Globus pallidus (tissue), 1 donor: Measurements from ENCODE around the gene CFAP119.

Experiments used
- DNase-seq: peaks from one replicate; pipeline ENCODE4 v3.0.0-alpha.2; 2015; ENCODE audit warnings: low spot score

The CFAP119 gene

GRCh38 chr16:30782486-30783279 lies 20.8 kb upstream of the CFAP119 start:
- DNase-seq = no peak

- no peak for DNase-seq
Observed at GRCh38 chr16:30780549-30780948, 18.7 kb upstream of the CFAP119 start.

DNA sequence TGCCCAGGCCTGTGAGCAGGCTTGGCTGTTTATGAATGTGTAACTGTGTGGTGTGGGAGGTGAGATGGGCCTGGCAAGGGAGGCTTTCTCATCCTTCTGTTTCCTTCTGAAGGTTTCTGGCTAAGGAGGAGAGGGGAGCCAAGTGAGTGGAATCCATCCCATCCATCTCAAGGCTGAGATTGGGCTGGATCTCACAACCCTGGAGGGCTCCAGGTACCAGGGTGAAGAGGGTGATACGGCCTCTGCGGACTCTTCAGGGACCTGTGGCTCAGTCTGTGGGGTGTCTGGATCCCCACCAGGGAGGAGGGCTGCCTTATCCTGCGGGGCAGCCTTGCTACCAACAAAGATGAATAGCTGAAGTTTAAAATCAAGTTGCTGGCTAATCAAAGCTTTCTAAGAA lies 18.2 kb upstream of the CFAP119 start:
- no peak for DNase-seq

DNA sequence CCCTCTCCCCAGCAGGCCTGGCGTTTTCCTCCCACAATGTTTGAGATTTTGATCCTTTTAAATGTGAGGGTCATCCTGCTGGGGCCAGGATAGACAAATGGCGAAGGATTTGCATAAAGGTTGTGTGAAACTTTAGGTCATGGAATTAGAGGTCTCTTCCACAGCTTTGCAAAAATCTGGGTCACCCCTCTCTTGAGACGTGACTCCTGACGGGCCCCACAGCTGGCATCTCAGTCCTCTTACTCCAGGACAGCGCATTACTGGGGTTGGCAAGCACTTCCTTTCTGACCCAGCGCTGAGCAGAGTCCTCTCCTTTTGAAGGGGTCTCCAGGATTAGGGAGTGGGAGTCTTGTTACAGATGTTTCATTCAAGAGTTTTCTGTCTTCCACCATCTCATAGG lies 17.7 kb upstream of the CFAP119 start:
- no peak for DNase-seq

DNA sequence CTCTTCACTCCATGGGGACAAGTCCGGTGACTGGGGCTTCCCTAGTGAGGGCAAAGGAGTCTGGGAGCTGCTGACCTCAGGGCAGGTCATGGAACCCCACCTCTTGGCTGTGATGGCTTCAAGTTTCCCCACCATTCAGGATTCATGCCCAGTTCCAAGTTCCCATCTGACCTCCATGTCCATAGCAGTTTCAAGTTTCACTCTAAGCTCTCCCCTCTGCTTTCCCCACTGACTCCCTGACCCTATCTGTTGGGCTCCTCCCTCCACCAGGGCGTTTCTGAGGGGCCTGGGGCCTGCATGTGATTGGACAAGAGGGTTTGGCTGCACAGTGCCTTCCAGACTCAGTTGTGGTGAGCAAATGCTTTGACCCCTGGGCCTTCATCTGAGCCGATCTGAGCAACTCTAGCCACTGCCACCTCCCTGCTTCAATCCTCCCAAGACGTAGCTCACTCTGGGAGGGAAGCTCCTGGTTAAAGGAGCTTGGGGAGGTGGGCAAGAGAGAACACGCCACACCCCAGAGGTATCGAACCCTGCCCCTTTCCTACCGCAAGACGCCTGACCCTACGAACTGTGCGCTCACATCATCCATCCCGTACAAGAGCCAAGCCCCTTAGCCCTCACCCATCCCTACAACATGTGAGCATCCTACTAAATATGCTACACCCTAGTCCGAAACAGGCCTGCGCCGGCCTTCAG lies 16.8 kb upstream of the CFAP119 start:
- DNase-seq = no peak

GRCh38 chr16:30777591-30778297 lies 15.9 kb upstream of the CFAP119 start:
- no peak for DNase-seq

DNA sequence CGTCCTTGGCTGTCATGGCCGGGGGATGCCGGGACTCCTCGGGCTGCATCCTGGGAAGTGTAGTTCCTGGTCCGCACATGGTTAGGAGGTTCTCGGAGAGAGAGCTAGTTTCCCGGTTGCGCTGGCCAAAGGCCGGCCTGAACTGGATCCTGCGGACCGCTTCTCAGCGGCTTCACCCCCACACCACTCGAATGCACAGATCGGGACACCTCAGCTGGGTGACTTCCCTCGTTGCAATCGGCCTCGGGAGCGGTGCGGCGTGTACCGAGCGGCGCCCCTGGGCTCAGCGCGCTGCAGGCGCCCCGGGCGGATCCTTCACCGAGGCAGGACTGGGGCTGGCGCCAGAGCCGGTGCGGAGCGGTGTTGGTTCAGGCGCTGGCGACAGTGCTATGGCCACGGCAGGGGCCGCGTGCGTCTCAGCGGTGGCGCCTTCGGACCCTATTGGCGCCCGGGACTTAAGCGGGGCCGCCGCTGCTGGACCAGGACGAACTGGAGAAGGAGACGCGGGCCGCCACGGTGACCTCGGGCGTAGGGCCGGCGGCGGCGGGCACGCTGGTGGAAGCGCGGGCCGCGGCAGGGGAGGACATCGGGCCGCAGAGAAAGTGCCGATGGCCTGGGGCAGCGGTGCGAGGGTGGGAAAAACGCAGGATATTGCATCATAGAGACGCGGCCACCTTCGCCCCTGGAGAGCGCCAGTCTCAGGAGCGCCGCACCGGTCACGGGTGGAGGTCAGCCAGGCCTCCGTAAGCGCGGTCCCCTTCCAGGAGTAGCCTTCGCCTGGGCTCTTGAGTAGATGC lies 13.7 kb upstream of the CFAP119 start:
- DNase-seq = peak; percentile 79

DNA sequence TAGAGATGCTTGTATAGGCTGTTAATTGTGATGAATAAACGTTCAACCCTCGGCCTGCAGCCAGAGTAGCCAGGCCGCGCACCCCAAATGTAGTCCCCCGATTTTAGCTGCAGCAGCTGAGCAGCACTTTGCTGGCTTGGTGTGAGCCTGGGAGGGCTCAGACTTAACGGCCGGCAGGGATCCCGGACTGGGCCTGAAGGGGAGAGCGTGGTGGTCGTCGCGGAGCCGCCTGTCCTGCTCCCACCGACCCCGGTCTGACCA lies 13.2 kb upstream of the CFAP119 start:
- DNase-seq = no peak

DNA sequence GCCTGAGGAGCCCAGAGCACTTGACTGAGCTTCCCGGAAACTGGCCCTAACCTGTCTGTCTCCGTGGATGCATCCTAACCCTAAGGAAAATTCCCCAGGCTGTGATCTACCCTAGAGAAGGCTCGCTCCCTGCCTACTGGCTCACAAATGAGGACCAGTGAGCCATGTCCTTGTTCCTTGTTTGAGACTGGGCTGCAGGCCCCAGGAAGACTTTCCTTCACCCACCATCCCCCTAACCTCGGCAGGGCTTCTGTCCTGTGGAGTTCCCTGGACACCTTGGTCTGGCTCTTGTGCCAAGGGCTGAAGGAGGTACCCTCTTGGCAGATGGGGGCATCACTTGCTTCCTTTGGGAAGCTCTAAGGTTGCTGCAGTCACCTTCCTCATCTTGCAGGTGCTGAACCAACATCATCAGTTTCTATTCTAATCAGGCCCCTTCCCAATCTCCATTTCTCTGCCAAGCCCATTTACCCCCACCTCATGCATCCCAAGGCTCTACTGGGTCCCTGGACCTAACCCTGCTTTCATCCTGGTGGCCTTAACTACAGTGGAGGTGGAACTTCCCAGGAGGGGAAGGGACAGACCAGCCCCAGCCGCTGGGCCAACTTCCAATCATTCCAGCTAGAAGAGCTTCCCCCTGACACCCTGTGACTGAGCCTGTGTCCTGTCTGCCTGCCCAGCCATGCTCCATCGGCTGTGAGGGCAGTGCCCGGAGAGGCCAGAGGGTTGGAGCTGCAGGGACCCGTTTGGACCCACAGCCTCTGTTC lies 12.7 kb upstream of the CFAP119 start:
- DNase-seq = peak; percentile 17

DNA sequence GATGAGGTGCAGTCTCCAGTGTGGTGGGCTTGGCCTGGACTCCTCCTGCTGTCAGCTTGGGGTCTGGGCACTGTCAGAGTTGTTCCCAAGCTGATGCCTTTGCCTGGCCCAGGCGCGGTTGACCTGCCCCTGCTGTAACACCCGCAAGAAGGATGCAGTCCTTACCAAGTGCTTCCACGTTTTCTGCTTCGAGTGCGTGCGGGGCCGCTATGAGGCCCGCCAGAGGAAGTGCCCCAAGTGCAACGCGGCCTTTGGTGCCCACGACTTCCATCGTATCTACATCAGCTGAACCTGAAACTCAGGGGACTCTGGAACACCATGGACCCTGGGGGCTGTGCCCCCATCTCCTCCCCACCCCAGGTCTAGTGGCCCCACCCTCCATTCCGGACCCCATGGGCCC lies 12.0 kb upstream of the CFAP119 start:
- no peak for DNase-seq

- DNase-seq = no peak
Observed at GRCh38 chr16:30771726-30772125, 9.9 kb upstream of the CFAP119 start.

DNA sequence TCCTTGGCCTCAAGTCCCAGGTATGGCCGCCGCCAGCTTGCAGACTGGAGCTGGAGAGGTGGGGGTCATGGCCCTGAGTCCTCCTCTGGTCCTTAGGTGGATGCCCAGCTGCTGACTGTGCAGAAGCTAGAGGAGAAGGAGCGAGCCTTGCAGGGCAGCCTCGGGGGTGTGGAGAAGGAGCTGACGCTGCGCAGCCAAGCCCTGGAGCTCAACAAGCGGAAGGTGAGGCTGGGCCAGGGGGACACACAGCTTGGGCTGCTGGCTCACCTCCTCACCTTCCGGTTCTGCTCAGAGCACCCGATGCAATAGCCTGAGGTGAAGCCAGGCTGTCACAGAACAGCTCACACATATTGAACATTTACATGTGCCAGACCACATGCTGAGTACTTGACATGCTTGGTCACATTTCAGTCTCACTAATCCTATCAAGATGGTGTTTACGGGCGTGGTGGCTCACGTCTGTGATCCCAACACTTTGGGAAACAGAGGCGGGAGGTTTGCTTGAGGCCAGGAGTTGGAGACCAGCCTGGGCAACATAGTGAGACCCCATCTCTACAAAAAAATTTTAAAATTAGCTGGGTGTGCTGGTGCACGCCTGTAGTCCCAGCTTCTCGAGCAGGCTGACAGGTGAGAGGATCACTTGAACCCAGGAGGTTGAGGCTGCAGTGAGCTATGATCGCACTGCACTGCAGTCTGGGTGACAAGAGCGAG lies 7.7 kb upstream of the CFAP119 start:
- no peak for DNase-seq

GRCh38 chr16:30768583-30769181 lies 6.8 kb upstream of the CFAP119 start:
- no peak for DNase-seq

GRCh38 chr16:30767767-30768465 lies 6.1 kb upstream of the CFAP119 start:
- no peak for DNase-seq

DNA sequence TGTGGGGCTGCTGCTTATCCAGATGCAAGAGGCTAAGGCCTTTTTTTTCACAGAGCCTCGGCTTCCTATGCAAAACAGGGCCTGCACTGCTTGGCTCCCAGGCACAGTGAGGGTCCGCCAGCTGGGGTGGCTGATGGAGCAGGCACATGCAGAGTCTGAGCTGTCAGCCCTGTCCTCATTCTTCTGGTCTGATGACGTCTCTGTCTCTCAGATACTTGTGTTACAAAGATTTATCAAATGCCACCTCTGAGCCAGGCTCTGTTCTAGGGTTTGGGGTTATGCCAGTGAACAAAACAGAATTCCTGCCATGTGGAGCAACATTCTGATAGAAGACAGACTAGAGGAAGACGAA lies 5.0 kb upstream of the CFAP119 start:
- DNase-seq = no peak

- DNase-seq = no peak
Observed at GRCh38 chr16:30766206-30766932, 4.5 kb upstream of the CFAP119 start.

- DNase-seq = no peak
Observed at GRCh38 chr16:30764816-30765465, 3.1 kb upstream of the CFAP119 start.

DNA sequence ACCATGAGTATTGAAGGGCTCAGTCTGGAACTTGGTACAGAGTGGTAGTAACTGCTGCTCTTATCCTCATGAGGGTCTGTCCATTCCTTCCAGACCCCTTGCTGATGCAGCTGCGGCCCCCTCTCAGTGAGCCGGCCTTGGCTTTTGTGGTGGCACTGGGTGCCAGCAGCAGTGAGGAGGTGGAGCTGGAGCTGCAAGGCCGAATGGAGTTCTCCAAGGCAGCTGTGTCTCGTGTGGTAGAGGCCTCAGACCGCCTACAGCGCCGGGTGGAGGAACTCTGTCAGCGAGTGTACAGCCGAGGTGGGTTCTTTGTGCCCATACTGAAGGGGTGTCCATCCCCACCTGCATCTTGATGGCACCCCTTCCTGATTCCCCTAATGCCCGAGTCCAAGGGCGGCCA lies 2.2 kb upstream of the CFAP119 start:
- DNase-seq = no peak
